Measurements from ENCODE around the gene PSIP1. TPM values are rescaled to one million over a fixed set of nuclear protein-coding genes. Genes with fewer than 3 reads are reported as not detected.

Gene PSIP1
- total RNA-seq, 1 experiment from 2014 or later = 302 TPM

DNA sequence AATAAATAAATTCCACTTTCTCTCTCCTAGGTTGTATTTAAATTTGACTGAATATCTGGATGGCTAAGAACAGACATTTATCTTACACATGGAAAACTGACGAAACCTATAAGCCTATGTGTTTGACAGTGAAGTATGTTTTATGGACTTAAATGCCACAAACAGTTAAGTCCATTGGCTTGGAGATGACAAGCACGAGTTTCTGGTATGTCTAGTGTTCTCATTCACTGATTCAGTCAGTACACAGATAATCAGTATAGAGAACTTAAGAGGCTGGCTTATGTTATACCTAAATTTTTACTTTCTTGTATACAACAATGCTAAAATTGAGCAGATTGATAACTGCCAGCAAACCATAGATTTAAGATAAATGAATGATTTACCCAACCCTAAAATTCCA lies 49.2 kb downstream of the PSIP1 start:
- Mint-ChIP-seq H3K27me3 (ENCODE audit: low read depth) (no peaks in the 10 kb centered on the region), H3K4me3 (no peak overlapping the region), H3K36me3 (peaks cover 67% of the 10 kb centered on the region), H3K9me3 (no peaks in the 10 kb centered on the region), H3K4me1 (no peaks in the 10 kb centered on the region), H3K27ac (no peak overlapping the region)
- TF ChIP-seq E2F5 (CRISPR knock-in tag; IDR thresholded peaks at IDR 0.05) (no peak), KAT7 (CRISPR knock-in tag; IDR thresholded peaks at IDR 0.05; ENCODE audit: borderline replicate concordance) (no peak), FOXP4 (CRISPR knock-in tag; IDR thresholded peaks at IDR 0.05) (no peak), PREB (CRISPR knock-in tag; IDR thresholded peaks at IDR 0.05; ENCODE audit: borderline replicate concordance) (no peak), CREB1 (CRISPR knock-in tag; IDR thresholded peaks at IDR 0.05) (no peak)
- TF ChIP-seq, protein P1, sequence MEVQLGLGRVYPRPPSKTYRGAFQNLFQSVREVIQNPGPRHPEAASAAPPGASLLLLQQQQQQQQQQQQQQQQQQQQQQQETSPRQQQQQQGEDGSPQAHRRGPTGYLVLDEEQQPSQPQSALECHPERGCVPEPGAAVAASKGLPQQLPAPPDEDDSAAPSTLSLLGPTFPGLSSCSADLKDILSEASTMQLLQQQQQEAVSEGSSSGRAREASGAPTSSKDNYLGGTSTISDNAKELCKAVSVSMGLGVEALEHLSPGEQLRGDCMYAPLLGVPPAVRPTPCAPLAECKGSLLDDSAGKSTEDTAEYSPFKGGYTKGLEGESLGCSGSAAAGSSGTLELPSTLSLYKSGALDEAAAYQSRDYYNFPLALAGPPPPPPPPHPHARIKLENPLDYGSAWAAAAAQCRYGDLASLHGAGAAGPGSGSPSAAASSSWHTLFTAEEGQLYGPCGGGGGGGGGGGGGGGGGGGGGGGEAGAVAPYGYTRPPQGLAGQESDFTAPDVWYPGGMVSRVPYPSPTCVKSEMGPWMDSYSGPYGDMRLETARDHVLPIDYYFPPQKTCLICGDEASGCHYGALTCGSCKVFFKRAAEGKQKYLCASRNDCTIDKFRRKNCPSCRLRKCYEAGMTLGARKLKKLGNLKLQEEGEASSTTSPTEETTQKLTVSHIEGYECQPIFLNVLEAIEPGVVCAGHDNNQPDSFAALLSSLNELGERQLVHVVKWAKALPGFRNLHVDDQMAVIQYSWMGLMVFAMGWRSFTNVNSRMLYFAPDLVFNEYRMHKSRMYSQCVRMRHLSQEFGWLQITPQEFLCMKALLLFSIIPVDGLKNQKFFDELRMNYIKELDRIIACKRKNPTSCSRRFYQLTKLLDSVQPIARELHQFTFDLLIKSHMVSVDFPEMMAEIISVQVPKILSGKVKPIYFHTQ (CRISPR knock-in tag; IDR thresholded peaks at IDR 0.05) = no peak
- no peak for DNase-seq (ENCODE audit: low spot score)
- CTCF ChIA-PET = no interaction called here
- POLR2A ChIA-PET = interaction anchor here (0.7 kb wide), 1 partner anchor 35 kb away, joined by 3 read pairs; no protein-coding TSS in a partner anchor
- ATAC-seq = no peak

- TF ChIP-seq, protein P1 (CRISPR knock-in tag; IDR thresholded peaks at IDR 0.05) = 0 out of 2 replicates have a peak, but pooled peaks have one; percentile 9
- TF ChIP-seq USF2 (CRISPR knock-in tag; IDR thresholded peaks at IDR 0.05) (no peak), E2F5 (CRISPR knock-in tag; IDR thresholded peaks at IDR 0.05) (no peak), CREM (CRISPR knock-in tag; IDR thresholded peaks at IDR 0.05) (no peak)
- TF ChIP-seq, protein P2, sequence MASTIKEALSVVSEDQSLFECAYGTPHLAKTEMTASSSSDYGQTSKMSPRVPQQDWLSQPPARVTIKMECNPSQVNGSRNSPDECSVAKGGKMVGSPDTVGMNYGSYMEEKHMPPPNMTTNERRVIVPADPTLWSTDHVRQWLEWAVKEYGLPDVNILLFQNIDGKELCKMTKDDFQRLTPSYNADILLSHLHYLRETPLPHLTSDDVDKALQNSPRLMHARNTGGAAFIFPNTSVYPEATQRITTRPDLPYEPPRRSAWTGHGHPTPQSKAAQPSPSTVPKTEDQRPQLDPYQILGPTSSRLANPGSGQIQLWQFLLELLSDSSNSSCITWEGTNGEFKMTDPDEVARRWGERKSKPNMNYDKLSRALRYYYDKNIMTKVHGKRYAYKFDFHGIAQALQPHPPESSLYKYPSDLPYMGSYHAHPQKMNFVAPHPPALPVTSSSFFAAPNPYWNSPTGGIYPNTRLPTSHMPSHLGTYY (CRISPR knock-in tag; IDR thresholded peaks at IDR 0.05) = no peak
- H3K27me3 Mint-ChIP-seq (ENCODE audit: low read depth) = no peaks in the 10 kb centered on the region
- no peak overlapping the region for H3K27ac Mint-ChIP-seq
- ChIA-PET CTCF (no interaction called here), POLR2A (interaction anchor here (0.7 to 0.8 kb wide), 2 partner anchors 35 to 379 kb away, joined by 3 to 4 read pairs; no protein-coding TSS in a partner anchor)
- H3K4me3 Mint-ChIP-seq = no peak overlapping the region
- no peaks in the 10 kb centered on the region for H3K9me3 Mint-ChIP-seq
- H3K4me1 Mint-ChIP-seq = no peaks in the 10 kb centered on the region
- DNase-seq (ENCODE audit: low spot score) (no peak), ATAC-seq (peak; percentile 50)
- peaks cover 67% of the 10 kb centered on the region for H3K36me3 Mint-ChIP-seq
These were observed 49.7 kb downstream of the PSIP1 start for GRCh38 chr9:15461056-15461455.

Measured in WTC11 (cell line).